ENCODE results near the gene EXO1.

GRCh38 chr1:241924080-241924808 lies 76.2 kb downstream of the EXO1 start:
- TF ChIP-seq CTCF (conservative IDR thresholded peaks at IDR 0.05; ENCODE audit: low read length) (no peak), EZH2phosphoT487 (IDR thresholded peaks at IDR 0.05; ENCODE audit: borderline replicate concordance) (no peak)

Data from Loucy (cell line).